ENCODE results near the gene PBX1.

Gene PBX1

DNA sequence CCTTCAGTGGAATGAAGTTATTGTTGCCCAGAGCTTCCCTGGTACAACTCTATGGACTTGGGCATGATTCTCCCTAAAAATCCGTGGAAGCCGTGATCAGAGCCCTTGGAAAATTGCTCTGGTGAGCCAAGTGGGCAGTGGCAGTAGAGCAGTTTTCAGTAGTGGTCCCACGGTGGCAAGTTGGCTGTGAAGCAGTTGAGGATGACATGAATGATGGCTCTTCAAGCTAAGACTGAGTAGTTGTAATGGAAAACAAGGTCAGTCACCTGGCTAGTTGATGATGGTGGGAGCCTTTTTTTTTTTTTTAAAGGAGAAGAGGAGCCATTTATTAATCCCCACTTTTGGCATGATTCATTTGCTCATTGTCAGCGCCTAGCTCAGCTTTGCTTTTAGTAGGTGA lies 36.2 kb downstream of the PBX1 start:
- Histone ChIP-seq H3K4me1 (ENCODE audit: control insufficient read depth, insufficient read depth, low read length) (peaks cover 31% of the 10 kb centered on the region), H3K27ac (ENCODE audit: extremely low read depth, low read depth, low read length) (no peak overlapping the region), H3K9me3 (ENCODE audit: control insufficient read depth, insufficient read depth, low read depth, low read length) (no peaks in the 10 kb centered on the region), H3K36me3 (ENCODE audit: control insufficient read depth in 2 of 2, insufficient read depth in 1 of 2, low read length in 2 of 2) (no peaks in the 10 kb centered on the region), H3K4me3 (ENCODE audit: low read depth, low read length) (no peak overlapping the region)
- POLR2A ChIA-PET, result interaction anchor here (0.7 to 1.8 kb wide), 2 partner anchors 36 to 121 kb away, joined by 5 to 7 read pairs; partner anchors contain the start of gene PBX1
- CTCF ChIA-PET, result interaction anchor here (0.6 kb wide), 1 partner anchor 449 kb away, joined by 3 read pairs; no protein-coding TSS in a partner anchor
- TF ChIP-seq ZNF629 (tag by site-specific recombination; IDR thresholded peaks at IDR 0.05) (no peak), OSR2 (tag by site-specific recombination; IDR thresholded peaks at IDR 0.05) (0 out of 2 replicates have a peak, but pooled peaks have one; percentile 18)

DNA sequence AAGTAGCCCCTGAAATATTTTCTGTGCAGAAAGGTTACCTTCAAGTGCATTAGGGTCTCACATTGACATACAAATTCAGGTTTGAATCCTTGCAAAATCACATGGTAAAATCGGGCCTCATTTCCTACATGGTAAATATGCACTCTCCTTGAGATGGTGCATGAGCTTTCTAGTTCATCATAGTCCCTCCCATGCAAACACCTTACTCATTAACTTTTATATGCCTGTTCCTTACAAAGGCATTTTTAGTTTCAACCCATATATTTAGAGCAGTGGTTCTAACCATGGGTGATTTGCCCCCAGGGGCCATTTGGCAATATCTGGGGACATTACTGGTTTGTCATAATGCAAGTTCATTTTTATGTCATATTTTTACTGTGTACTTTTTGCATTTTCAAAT lies 37.2 kb downstream of the PBX1 start:
- CTCF ChIA-PET, result no interaction called here

GRCh38 chr1:164598719-164599118 lies 39.7 kb downstream of the PBX1 start:
- Histone ChIP-seq H3K4me1 (ENCODE audit: control insufficient read depth, insufficient read depth, low read length) (peaks cover 37% of the 10 kb centered on the region), H3K9me3 (ENCODE audit: control insufficient read depth, insufficient read depth, low read depth, low read length) (no peaks in the 10 kb centered on the region), H3K36me3 (ENCODE audit: control insufficient read depth in 2 of 2, insufficient read depth in 1 of 2, low read length in 2 of 2) (no peaks in the 10 kb centered on the region), H3K27ac (ENCODE audit: extremely low read depth, low read depth, low read length) (no peak overlapping the region), H3K4me3 (ENCODE audit: low read depth, low read length) (no peak overlapping the region)
- peak; percentile 95 for TF ChIP-seq SCRT2 (tag by site-specific recombination; IDR thresholded peaks at IDR 0.05)
- peak; percentile 95 for TF ChIP-seq SCRT1 (tag by site-specific recombination; IDR thresholded peaks at IDR 0.05; ENCODE audit: borderline replicate concordance)
- TF ChIP-seq ZNF16 (tag by site-specific recombination; IDR thresholded peaks at IDR 0.05; ENCODE audit: low read depth), result no peak
- ChIA-PET POLR2A (interaction anchor here (1.0 kb wide), 1 partner anchor 40 kb away, joined by 3 read pairs; the partner anchor contains the start of gene PBX1), CTCF (interaction anchor here (0.7 kb wide), 1 partner anchor 38 kb away, joined by 3 read pairs; no protein-coding TSS in a partner anchor)

More for the DNA sequence above, 37.2 kb downstream of the PBX1 start:
- peaks cover 26% of the 10 kb centered on the region for H3K4me1 ChIP-seq (ENCODE audit: control insufficient read depth, insufficient read depth, low read length)
- H3K9me3 ChIP-seq (ENCODE audit: control insufficient read depth, insufficient read depth, low read depth, low read length), result no peaks in the 10 kb centered on the region
- no peak for TF ChIP-seq ZFP3 (tag by site-specific recombination; IDR thresholded peaks at IDR 0.05; ENCODE audit: low read depth)
- no peak for TF ChIP-seq SCRT1 (tag by site-specific recombination; IDR thresholded peaks at IDR 0.05; ENCODE audit: borderline replicate concordance)
- no peak for TF ChIP-seq GLIS1 (tag by site-specific recombination; IDR thresholded peaks at IDR 0.05)
- no peak for TF ChIP-seq ZNF114 (tag by site-specific recombination; IDR thresholded peaks at IDR 0.05)
- TF ChIP-seq ZNF677 (tag by site-specific recombination; IDR thresholded peaks at IDR 0.05), result no peak
- H3K4me3 ChIP-seq (ENCODE audit: low read depth, low read length), result no peak overlapping the region
- H3K36me3 ChIP-seq (ENCODE audit: control insufficient read depth in 2 of 2, insufficient read depth in 1 of 2, low read length in 2 of 2), result no peaks in the 10 kb centered on the region
- no peak overlapping the region for H3K27ac ChIP-seq (ENCODE audit: extremely low read depth, low read depth, low read length)
- POLR2A ChIA-PET, result interaction anchor here (1.8 kb wide), 1 partner anchor 37 kb away, joined by 5 read pairs; the partner anchor contains the start of gene PBX1

DNA sequence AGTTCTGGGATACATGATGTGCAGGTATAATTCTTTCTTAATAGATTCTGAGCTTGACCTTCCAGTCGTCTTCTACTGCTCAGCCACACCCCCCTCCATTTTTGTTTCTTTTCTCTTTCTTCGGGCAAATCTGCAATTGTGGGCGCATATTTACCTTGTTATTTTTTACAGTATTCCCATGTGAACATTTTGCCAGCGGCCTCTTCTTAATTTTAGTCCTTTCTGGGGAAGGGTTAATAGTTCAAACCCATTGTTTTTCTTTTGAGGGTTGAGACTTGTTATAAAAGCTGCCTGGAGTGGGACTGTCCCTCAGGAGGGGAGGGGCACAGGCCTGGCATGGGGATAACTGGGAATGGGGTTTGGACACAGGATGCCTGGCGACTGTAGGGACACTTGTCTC lies 40.3 kb downstream of the PBX1 start:
- Histone ChIP-seq H3K36me3 (ENCODE audit: control insufficient read depth in 2 of 2, insufficient read depth in 1 of 2, low read length in 2 of 2) (no peaks in the 10 kb centered on the region), H3K27ac (ENCODE audit: extremely low read depth, low read depth, low read length) (no peak overlapping the region), H3K9me3 (ENCODE audit: control insufficient read depth, insufficient read depth, low read depth, low read length) (no peaks in the 10 kb centered on the region), H3K4me1 (ENCODE audit: control insufficient read depth, insufficient read depth, low read length) (peaks cover 37% of the 10 kb centered on the region), H3K4me3 (ENCODE audit: low read depth, low read length) (no peak overlapping the region)
- ChIA-PET POLR2A (interaction anchor here (1.0 kb wide), 1 partner anchor 41 kb away, joined by 3 read pairs; the partner anchor contains the start of gene PBX1), CTCF (interaction anchor here (0.7 kb wide), 1 partner anchor 179 kb away, joined by 4 read pairs; no protein-coding TSS in a partner anchor)
- TF ChIP-seq ZNF132 (tag by site-specific recombination; IDR thresholded peaks at IDR 0.05; ENCODE audit: borderline replicate concordance) (no peak), ZNF544 (tag by site-specific recombination; IDR thresholded peaks at IDR 0.05) (no peak), ZNF138 (tag by site-specific recombination; IDR thresholded peaks at IDR 0.05; ENCODE audit: borderline replicate concordance) (no peak), ZNF76 (tag by site-specific recombination; IDR thresholded peaks at IDR 0.05; ENCODE audit: borderline replicate concordance, low read depth) (no peak), ZBTB17 (tag by site-specific recombination; IDR thresholded peaks at IDR 0.05) (no peak), ZNF677 (tag by site-specific recombination; IDR thresholded peaks at IDR 0.05) (no peak), KLF10 (tag by site-specific recombination; IDR thresholded peaks at IDR 0.05) (0 out of 2 replicates have a peak, but pooled peaks have one; percentile 40), ZNF350 (tag by site-specific recombination; IDR thresholded peaks at IDR 0.05) (no peak), TSHZ1 (tag by site-specific recombination; IDR thresholded peaks at IDR 0.05; ENCODE audit: borderline replicate concordance) (no peak), SP3 (tag by site-specific recombination; IDR thresholded peaks at IDR 0.05) (no peak), IKZF3 (tag by site-specific recombination; IDR thresholded peaks at IDR 0.05) (peak; percentile 64), FEZF1 (tag by site-specific recombination; IDR thresholded peaks at IDR 0.05) (peak; percentile 59)
- TF ChIP-seq, protein P1, sequence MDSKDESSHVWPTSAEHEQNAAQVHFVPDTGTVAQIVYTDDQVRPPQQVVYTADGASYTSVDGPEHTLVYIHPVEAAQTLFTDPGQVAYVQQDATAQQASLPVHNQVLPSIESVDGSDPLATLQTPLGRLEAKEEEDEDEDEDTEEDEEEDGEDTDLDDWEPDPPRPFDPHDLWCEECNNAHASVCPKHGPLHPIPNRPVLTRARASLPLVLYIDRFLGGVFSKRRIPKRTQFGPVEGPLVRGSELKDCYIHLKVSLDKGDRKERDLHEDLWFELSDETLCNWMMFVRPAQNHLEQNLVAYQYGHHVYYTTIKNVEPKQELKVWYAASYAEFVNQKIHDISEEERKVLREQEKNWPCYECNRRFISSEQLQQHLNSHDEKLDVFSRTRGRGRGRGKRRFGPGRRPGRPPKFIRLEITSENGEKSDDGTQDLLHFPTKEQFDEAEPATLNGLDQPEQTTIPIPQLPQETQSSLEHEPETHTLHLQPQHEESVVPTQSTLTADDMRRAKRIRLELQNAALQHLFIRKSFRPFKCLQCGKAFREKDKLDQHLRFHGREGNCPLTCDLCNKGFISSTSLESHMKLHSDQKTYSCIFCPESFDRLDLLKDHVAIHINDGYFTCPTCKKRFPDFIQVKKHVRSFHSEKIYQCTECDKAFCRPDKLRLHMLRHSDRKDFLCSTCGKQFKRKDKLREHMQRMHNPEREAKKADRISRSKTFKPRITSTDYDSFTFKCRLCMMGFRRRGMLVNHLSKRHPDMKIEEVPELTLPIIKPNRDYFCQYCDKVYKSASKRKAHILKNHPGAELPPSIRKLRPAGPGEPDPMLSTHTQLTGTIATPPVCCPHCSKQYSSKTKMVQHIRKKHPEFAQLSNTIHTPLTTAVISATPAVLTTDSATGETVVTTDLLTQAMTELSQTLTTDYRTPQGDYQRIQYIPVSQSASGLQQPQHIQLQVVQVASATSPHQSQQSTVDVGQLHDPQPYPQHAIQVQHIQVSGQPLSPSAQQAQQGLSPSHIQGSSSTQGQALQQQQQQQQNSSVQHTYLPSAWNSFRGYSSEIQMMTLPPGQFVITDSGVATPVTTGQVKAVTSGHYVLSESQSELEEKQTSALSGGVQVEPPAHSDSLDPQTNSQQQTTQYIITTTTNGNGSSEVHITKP (tag by site-specific recombination; IDR thresholded peaks at IDR 0.05), result peak; percentile 76
